Endothelial cell of umbilical vein (primary cell): ENCODE measurements around the gene SEZ6. TPM values are rescaled to one million over a fixed set of nuclear protein-coding genes. Genes with fewer than 3 reads are reported as not detected.

Source experiments
- BruUV-seq: library from RNA; stranded (reverse); fragments of 400-500 nt; replicated peaks from 2 replicates; lab custom pipeline; 2021; lab: Mats Ljungman, UMichigan
- CTCF ChIA-PET: fragments of 300-600, 350-600 bp; sonication (Branson Sonifier 250); formaldehyde crosslinking; loops from one replicate; lab custom pipeline; 2021; ENCODE audit warnings: antibody characterized with exemption, inconsistent platforms; lab: Charles Lee
- POLR2A ChIA-PET: fragments of 300-600, 350-600 bp; sonication (Branson Sonifier 250); formaldehyde crosslinking; loops from one replicate; lab custom pipeline; 2021; ENCODE audit warnings: antibody characterized with exemption, inconsistent platforms; lab: Charles Lee
- DNase-seq: peaks from one replicate; pipeline ENCODE4 v3.0.0-alpha.2; 2011; ENCODE audit warnings: low read depth, low spot score
- FAIRE-seq: peaks from 2 replicates; lab custom pipeline; 2011; peaks lifted over from hg19 to GRCh38; lab: Jason Lieb, UNC
- H2AFZ ChIP-seq: 2 replicates; pipeline ENCODE4 v1.6.0; 2012; ENCODE audit warnings: low read depth, low read length, control low read depth, inconsistent platforms
- H3K27ac ChIP-seq: 2 replicates; pipeline ENCODE4 v1.5.1; 2011; ENCODE audit warnings: low read depth, mild to moderate bottlenecking, control low read depth, low read length, moderate library complexity; ENCODE audit not compliant: insufficient read depth
- H3K27me3 ChIP-seq, 2 experiments: 2 replicates each; pipeline versions ENCODE4 v1.6.0 to v1.6.1; 2011; ENCODE audit warnings: low read length in 2 of 2, mixed read lengths in 1 of 2; ENCODE audit not compliant: control insufficient read depth in 2 of 2, insufficient read depth in 2 of 2
- H3K36me3 ChIP-seq, 2 experiments: 2 replicates in 1 of 2; 3 replicates in 1 of 2; pipeline ENCODE4 v1.5.1; 2011; ENCODE audit warnings: low read length in 2 of 2, mild to moderate bottlenecking in 1 of 2, moderate library complexity in 1 of 2; ENCODE audit not compliant: control insufficient read depth in 2 of 2, insufficient read depth in 2 of 2; ENCODE audit errors: extremely low read depth in 1 of 2
- H3K4me1 ChIP-seq: 3 replicates; pipeline ENCODE4 v1.5.1; 2011; ENCODE audit warnings: mild to moderate bottlenecking, low read length; ENCODE audit not compliant: control insufficient read depth, insufficient read depth; ENCODE audit errors: extremely low read depth
- H3K4me2 ChIP-seq: 2 replicates; pipeline ENCODE4 v1.6.1; 2011; ENCODE audit warnings: low read length, control low read depth, mixed read lengths; ENCODE audit not compliant: insufficient read depth
- H3K4me3 ChIP-seq, 3 experiments: fragments of 200-600 bp in 1 of 3; sonication (generic), shearing (Covaris generic) in 1 of 3; replicated peaks in 1 of 3; 2 replicates each; pipeline ENCODE4 v1.5.1; 2011 to 2016; ENCODE audit warnings: control low read depth in 3 of 3, low read length in 3 of 3, mild to moderate bottlenecking in 2 of 3, inconsistent platforms in 1 of 3, low read depth in 1 of 3, moderate library complexity in 1 of 3; ENCODE audit not compliant: insufficient read depth in 1 of 3
- H3K79me2 ChIP-seq: 2 replicates; pipeline ENCODE4 v1.6.0; 2012; ENCODE audit warnings: low read length, inconsistent platforms; ENCODE audit not compliant: control insufficient read depth, insufficient read depth
- H3K9ac ChIP-seq: replicated peaks from 2 replicates; pipeline ENCODE3; 2011; ENCODE audit warnings: low read length, control low read depth; ENCODE audit not compliant: insufficient read depth; ENCODE audit errors: extremely low read depth
- H3K9me1 ChIP-seq: replicated peaks from 3 replicates; pipeline ENCODE4 v1.6.0; 2011; ENCODE audit warnings: mild to moderate bottlenecking, low read length; ENCODE audit not compliant: control insufficient read depth, insufficient read depth; ENCODE audit errors: extremely low read depth
- H3K9me3 ChIP-seq: replicated peaks from 2 replicates; pipeline ENCODE4 v1.5.1; 2012; ENCODE audit warnings: low read length, inconsistent platforms; ENCODE audit not compliant: control insufficient read depth, insufficient read depth
- H4K20me1 ChIP-seq: replicated peaks from 2 replicates; pipeline ENCODE3; 2011; ENCODE audit warnings: mild to moderate bottlenecking, low read length; ENCODE audit not compliant: control insufficient read depth, insufficient read depth; ENCODE audit errors: extremely low read depth
- EZH2 ChIP-seq: IDR thresholded peaks from 2 replicates; pipeline ENCODE4 v1.6.1; 2012; ENCODE audit warnings: borderline replicate concordance, low read depth, mild to moderate bottlenecking, moderate library complexity, low read length, inconsistent platforms; ENCODE audit not compliant: severe bottlenecking
- FOS ChIP-seq: IDR thresholded peaks from 2 replicates; pipeline ENCODE4 v1.6.1; 2011; ENCODE audit warnings: mild to moderate bottlenecking, low read length, moderate library complexity, borderline replicate concordance; ENCODE audit not compliant: insufficient read depth
- GATA2 ChIP-seq: IDR thresholded peaks from 2 replicates; pipeline ENCODE4 v1.7.0; 2011; ENCODE audit warnings: low read depth, mild to moderate bottlenecking, moderate library complexity, mixed read lengths, low read length; ENCODE audit not compliant: insufficient read length, insufficient read depth
- JUN ChIP-seq: IDR thresholded peaks from 2 replicates; pipeline ENCODE4 v1.6.1; 2011; ENCODE audit warnings: borderline replicate concordance, low read depth; ENCODE audit not compliant: insufficient read length, insufficient read depth
- MYC ChIP-seq: IDR thresholded peaks from one replicate; pipeline ENCODE4 v1.6.1; 2011; ENCODE audit warnings: mild to moderate bottlenecking, low read depth, low read length
- POLR2A ChIP-seq: IDR thresholded peaks from 2 replicates; pipeline ENCODE4 v1.6.1; 2012; ENCODE audit warnings: low read depth, mild to moderate bottlenecking, control low read depth, low read length
- POLR2AphosphoS5 ChIP-seq: IDR thresholded peaks from 2 replicates; pipeline ENCODE4 v1.6.1; 2012; ENCODE audit warnings: low read depth, mild to moderate bottlenecking, control low read depth, low read length, moderate library complexity; ENCODE audit not compliant: insufficient read depth
- dilution Hi-C: fragments of 300-500 bp; cut with MboI; formaldehyde crosslinking; loops from one replicate; pipeline ENCODE4 v1.15.0; 2019; ENCODE audit warnings: low sequenced_read_pairs; ENCODE audit not compliant: extremely low pct_ligation_motif_present
- intact Hi-C: fragments of 100-400 bp; cut with micrococcal nuclease; formaldehyde crosslinking; loops from one replicate; pipeline ENCODE4 v1.10.0; 2022
- polyA plus RNA-seq, 4 experiments: library from polyadenylated mRNA; depleted of rRNA in 3 of 4; stranded (reverse) in 3 of 4; unstranded in 1 of 4; fragments of >200 nt; gene quantifications; 2 replicates each; pipeline versions ENCODE4 v1.2.1 to v1.2.3, GENCODE V29; 2011 to 2012; ENCODE audit warnings: missing spikeins in 1 of 4
- total RNA-seq: library from RNA; stranded (reverse); gene quantifications from 2 replicates; pipeline ENCODE4 v1.2.3, GENCODE V29; 2021
- TF ChIP-seq, protein P1 (sequence below), 2 donors: IDR thresholded peaks; 1 replicate in 1 of 2; 2 replicates in 1 of 2; pipeline ENCODE4 v1.5.1; 2011; ENCODE audit warnings: low read length in 2 of 2, mild to moderate bottlenecking in 2 of 2, moderate library complexity in 2 of 2, control low read depth in 1 of 2, inconsistent platforms in 1 of 2, low read depth in 1 of 2; ENCODE audit not compliant: insufficient read depth in 1 of 2; ENCODE audit errors: extremely low read depth in 1 of 2
- TF ChIP-seq, protein P2 (sequence below): IDR thresholded peaks from 2 replicates; pipeline ENCODE4 v1.6.1; 2011; ENCODE audit not compliant: insufficient read depth, insufficient read length

Gene SEZ6
- total and polyA plus RNA-seq, 2 donors (not counting 3 experiments of a cell fraction or from before 2014, with no cell fraction given), result not detected

DNA sequence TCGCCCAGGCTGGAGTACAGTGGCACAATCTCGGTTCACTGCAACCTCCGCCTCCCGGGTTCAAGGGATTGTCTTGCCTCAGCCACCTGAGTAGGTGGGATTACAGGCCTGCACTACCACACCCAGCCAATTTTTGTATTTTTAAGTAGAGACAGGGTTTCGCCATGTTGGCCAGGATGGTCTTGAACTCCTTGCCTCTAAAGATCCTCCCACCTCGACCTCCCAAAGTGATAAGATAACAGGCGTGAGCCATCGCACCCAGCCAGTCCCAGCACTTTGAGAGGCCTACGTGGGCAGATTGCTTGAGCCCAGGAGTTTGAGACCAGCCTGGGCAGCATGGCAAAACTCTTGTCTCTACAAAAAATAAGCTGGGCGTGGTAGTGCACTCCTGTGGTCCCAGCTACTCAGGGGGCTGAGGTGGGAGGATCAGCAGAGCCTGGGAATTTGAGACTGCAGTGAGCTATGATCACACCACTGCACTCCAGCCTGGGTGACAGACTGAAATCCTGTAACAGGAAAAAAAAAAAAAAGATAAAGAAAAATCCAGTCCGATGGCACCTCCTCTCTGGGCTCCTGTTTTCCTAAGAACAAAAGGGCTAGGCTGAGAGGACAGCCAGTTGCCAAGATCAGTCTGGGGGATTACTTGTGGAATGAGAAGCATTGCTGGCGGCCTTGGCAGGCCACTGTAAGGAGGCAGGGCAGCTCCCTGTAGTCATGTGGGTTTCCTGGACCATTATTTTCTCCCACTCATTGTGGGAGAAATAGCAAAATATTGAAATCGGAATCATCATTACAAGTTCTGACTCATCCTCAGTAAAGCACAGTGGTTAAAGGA, 34.1 kb upstream of the SEZ6 start:
- POLR2A ChIA-PET, result no interaction called here
- no peak for DNase-seq
- TF ChIP-seq FOS, result no peak
- TF ChIP-seq GATA2, result no peak
- no peak for TF ChIP-seq MYC
- no peaks in the 10 kb centered on the region for H3K36me3 ChIP-seq
- no peaks in the 10 kb centered on the region for H3K79me2 ChIP-seq
- FAIRE-seq, result no peak
- H4K20me1 ChIP-seq, result no peaks in the 10 kb centered on the region
- no peaks in the 10 kb centered on the region for H3K9me3 ChIP-seq
- no peak overlapping the region for H3K27ac ChIP-seq
- peaks cover 7% of the 10 kb centered on the region for H3K4me1 ChIP-seq
- no peak overlapping the region for H3K9ac ChIP-seq
- no peak overlapping the region for H3K4me2 ChIP-seq
- H3K27me3 ChIP-seq, result peaks cover 25 to 33% of the 10 kb centered on the region in 2 experiments
- H3K9me1 ChIP-seq, result no peaks in the 10 kb centered on the region
- dilution Hi-C loops (no loop called here), intact Hi-C loops (no loop called here)
- BruUV-seq, result no TSS peak
- CTCF ChIA-PET, result interaction anchor here (1.1 to 2.6 kb wide), 3 partner anchors 25 to 77 kb away, joined by 3 to 5 read pairs (median 4); no protein-coding TSS in a partner anchor
- no peak overlapping the region for H3K4me3 ChIP-seq
- no peak overlapping the region for H2AFZ ChIP-seq

DNA sequence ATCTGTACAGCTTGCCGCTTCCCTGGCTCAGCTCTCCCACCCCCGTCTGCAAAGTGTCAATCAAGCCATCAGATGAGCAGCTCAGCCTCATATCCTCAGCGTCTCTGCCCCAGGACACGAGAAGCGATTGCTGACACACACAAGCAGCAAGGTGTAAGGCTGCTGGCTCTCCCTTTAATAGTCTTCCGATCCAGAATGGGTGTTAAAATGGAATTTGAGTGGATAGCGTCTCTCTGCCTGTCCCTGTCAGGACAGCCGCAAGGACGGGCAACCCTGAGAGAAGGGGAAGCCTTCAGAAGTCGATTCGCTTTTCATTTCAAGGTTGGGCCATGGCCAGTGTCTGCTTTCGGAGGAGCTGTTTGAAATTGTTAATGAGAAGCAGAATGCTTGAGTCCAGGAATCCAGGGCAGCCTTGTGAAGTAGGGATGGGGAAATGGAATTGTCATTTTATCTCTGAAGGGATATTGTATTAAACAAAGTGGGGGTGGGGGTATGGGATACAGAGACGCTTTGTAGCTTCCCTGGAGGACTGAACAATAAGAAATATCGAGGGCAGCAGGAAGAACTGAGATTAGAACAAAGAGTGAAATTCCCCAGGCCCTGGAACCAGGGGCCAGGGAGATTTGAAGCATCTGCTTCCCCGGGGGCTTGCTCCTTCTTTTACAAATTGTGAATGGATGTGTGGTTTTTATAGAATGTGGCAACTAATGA, 32.4 kb upstream of the SEZ6 start:
- no TSS peak for BruUV-seq
- Histone ChIP-seq H3K9me3 (peaks cover 2% of the 10 kb centered on the region), H4K20me1 (no peaks in the 10 kb centered on the region), H3K27me3 (peaks cover 37 to 43% of the 10 kb centered on the region in 2 experiments), H3K9me1 (no peaks in the 10 kb centered on the region), H3K36me3 (no peaks in the 10 kb centered on the region), H2AFZ (no peak overlapping the region), H3K4me3 (no peak overlapping the region), H3K27ac (no peak overlapping the region), H3K4me1 (peaks cover 7% of the 10 kb centered on the region), H3K4me2 (no peak overlapping the region), H3K9ac (no peak overlapping the region), H3K79me2 (no peaks in the 10 kb centered on the region)
- dilution Hi-C loops (no loop called here), intact Hi-C loops (no loop called here)
- no peak for FAIRE-seq
- TF ChIP-seq, protein P1, sequence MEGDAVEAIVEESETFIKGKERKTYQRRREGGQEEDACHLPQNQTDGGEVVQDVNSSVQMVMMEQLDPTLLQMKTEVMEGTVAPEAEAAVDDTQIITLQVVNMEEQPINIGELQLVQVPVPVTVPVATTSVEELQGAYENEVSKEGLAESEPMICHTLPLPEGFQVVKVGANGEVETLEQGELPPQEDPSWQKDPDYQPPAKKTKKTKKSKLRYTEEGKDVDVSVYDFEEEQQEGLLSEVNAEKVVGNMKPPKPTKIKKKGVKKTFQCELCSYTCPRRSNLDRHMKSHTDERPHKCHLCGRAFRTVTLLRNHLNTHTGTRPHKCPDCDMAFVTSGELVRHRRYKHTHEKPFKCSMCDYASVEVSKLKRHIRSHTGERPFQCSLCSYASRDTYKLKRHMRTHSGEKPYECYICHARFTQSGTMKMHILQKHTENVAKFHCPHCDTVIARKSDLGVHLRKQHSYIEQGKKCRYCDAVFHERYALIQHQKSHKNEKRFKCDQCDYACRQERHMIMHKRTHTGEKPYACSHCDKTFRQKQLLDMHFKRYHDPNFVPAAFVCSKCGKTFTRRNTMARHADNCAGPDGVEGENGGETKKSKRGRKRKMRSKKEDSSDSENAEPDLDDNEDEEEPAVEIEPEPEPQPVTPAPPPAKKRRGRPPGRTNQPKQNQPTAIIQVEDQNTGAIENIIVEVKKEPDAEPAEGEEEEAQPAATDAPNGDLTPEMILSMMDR (IDR thresholded peaks at IDR 0.05; ENCODE audit: extremely low read depth in 1 of 2, insufficient read depth in 1 of 2, low read depth in 1 of 2, low read length in 2 of 2), result no peak
- TF ChIP-seq POLR2A (no peak), EZH2 (no peak), POLR2AphosphoS5 (no peak), JUN (no peak), GATA2 (no peak), MYC (no peak), FOS (no peak)
- TF ChIP-seq, protein P2, sequence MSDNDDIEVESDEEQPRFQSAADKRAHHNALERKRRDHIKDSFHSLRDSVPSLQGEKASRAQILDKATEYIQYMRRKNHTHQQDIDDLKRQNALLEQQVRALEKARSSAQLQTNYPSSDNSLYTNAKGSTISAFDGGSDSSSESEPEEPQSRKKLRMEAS, result no peak
- POLR2A ChIA-PET, result no interaction called here
- DNase-seq, result no peak
- CTCF ChIA-PET, result interaction anchor here (1.1 to 2.6 kb wide), 5 partner anchors 27 to 79 kb away, joined by 4 to 8 read pairs (median 5); no protein-coding TSS in a partner anchor
